ENCODE results near the gene SHISA3.

- TF ChIP-seq CTCF (IDR thresholded peaks at IDR 0.05; ENCODE audit: low read length), result no peak
- no peak for TF ChIP-seq EZH2 (optimal IDR thresholded peaks at IDR 0.05; ENCODE audit: low read depth, low read length)
- no peak for TF ChIP-seq EZH2phosphoT487 (IDR thresholded peaks at IDR 0.05; ENCODE audit: low read length)
These were observed 33.7 kb upstream of the SHISA3 start for GRCh38 chr4:42363614-42364013.

Measured in MM.1S (cell line).